Activated naive CD4-positive, alpha-beta T cell treated with anti-CD3 and anti-CD28 coated beads for 36 hours (primary cell): ENCODE data around the gene STK10. TPM values are rescaled to one million over a fixed set of nuclear protein-coding genes. Genes with fewer than 3 reads are reported as not detected.

Experiments
- CTCF ChIA-PET: fragments of 350-600 bp; sonication (Branson Sonifier 250); formaldehyde crosslinking; loops from one replicate; lab custom pipeline; 2021; ENCODE audit warnings: antibody characterized with exemption; lab: Charles Lee
- DNase-seq: peaks from one replicate; pipeline ENCODE4 v3.0.0-alpha.2; 2020
- H3K27ac Mint-ChIP-seq: one replicate; pipeline ENCODE4 v1.8.0; 2021; ENCODE audit warnings: mild to moderate bottlenecking, mixed read lengths
- H3K27me3 Mint-ChIP-seq: one replicate; pipeline ENCODE4 v1.8.0; 2021; ENCODE audit warnings: low read depth, mixed read lengths
- H3K36me3 Mint-ChIP-seq: one replicate; pipeline ENCODE4 v1.8.0; 2021; ENCODE audit warnings: low read depth, mixed read lengths
- H3K4me1 Mint-ChIP-seq: one replicate; pipeline ENCODE4 v1.8.0; 2021; ENCODE audit warnings: low read depth, mixed read lengths
- H3K4me3 Mint-ChIP-seq: one replicate; pipeline ENCODE4 v1.8.0; 2021; ENCODE audit warnings: mild to moderate bottlenecking, moderate library complexity, mixed read lengths
- H3K9me3 Mint-ChIP-seq: one replicate; pipeline ENCODE4 v1.8.0; 2021; ENCODE audit warnings: mixed read lengths
- intact Hi-C: fragments of 100-400 bp; cut with micrococcal nuclease; formaldehyde crosslinking; loops from one replicate; pipeline ENCODE4 v1.15.1; 2023
- total RNA-seq, 2 experiments: library from RNA; stranded (reverse); gene quantifications; one replicate each; pipeline ENCODE4 v1.2.3, GENCODE V29; 2021

STK10 gene
- total RNA-seq, 2 experiments from 2014 or later, result 44.7 to 55.1 TPM

DNA sequence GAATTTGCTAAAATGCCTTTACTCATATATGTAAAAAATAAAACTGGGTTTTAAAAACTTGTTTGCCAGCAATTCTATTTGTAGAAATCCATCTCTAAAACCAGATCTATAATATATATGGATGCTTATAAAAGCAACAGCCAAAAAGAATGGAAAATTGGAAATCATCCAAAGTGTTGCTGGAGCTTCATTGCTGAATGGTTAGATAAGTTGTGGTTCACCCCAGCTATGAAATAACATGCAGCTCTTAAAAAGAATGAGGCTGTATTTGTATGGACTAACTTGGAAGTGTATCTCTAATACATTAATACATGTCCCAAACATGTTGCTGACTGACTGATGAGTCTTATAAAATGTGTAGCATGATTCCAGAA lies 76.2 kb downstream of the STK10 start:
- CTCF ChIA-PET, result interaction anchor here (0.9 to 11.3 kb wide), 7 partner anchors 15 to 340 kb away, joined by 3 to 159 read pairs (median 3); partner anchors contain the start of gene STK10
- Mint-ChIP-seq H3K4me1 (peaks cover 76% of the 10 kb centered on the region), H3K27ac (peak overlapping the region; percentile 87), H3K36me3 (peaks cover 27% of the 10 kb centered on the region), H3K4me3 (peak overlapping the region; percentile 61), H3K27me3 (no peaks in the 10 kb centered on the region), H3K9me3 (no peaks in the 10 kb centered on the region)
- intact Hi-C loops, result loop anchor here (1.0 to 5.0 kb wide), 16 partner anchors 21 to 1800 kb away; partner anchors contain the start of genes DUSP1, NPM1, STK10 and UBTD2
- no peak for DNase-seq

DNA sequence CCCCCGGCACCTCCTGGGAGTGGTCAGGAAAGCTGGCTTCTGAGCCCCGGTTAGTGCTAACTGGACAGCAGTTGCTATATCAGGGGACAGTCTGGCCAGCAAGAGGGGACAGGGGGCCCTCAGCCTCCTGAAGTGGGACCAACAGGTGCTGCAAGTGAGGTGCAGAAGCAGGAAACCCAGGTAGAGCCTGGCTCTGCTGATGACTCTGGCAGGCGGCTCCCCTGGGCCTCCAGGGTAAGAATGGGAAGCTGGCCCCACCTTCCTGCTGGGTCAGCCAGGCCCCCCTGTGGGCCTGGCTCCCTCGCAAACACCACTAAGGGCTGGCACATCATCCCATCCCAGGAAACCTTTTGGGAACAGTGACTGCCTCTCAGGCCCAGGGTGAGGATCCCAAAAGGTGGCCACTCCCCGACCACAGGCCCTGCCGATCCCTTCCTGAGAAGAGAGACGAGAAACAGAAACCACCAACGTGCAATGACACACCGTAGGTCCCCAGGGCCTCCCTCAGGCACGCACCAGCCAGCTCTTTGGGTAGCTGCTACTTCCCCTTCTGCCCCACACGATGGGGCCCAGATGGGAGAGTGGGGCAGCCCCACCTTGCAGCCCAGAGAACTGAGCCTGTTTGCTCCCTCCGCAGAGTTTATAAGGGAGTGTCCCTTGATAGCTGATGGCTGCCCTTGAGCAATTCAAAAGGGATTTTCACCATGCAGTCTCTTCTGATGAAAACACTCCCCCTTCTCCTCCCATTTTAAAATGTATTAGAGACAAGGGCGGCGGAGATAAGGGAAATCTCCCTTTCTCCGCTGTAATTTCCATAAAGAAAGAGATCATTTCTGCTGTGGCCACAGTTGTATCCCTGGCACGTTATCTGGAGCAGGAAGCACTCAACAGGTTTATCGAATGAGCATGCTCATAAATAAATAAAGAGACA lies 76.8 kb downstream of the STK10 start:
- H3K4me3 Mint-ChIP-seq, result peak overlapping the region; percentile 61
- H3K36me3 Mint-ChIP-seq, result peaks cover 22% of the 10 kb centered on the region
- H3K27me3 Mint-ChIP-seq, result no peaks in the 10 kb centered on the region
- CTCF ChIA-PET, result interaction anchor here (0.5 to 11.3 kb wide), 11 partner anchors 15 to 340 kb away, joined by 3 to 159 read pairs (median 3); partner anchors contain the start of gene STK10
- intact Hi-C loops, result loop anchor here (1.0 to 5.0 kb wide), 16 partner anchors 22 to 1799 kb away; partner anchors contain the start of genes DUSP1, NPM1, STK10 and UBTD2
- DNase-seq, result peak; percentile 96
- H3K27ac Mint-ChIP-seq, result peak overlapping the region; percentile 87
- H3K4me1 Mint-ChIP-seq, result peaks cover 77% of the 10 kb centered on the region
- H3K9me3 Mint-ChIP-seq, result no peaks in the 10 kb centered on the region

DNA sequence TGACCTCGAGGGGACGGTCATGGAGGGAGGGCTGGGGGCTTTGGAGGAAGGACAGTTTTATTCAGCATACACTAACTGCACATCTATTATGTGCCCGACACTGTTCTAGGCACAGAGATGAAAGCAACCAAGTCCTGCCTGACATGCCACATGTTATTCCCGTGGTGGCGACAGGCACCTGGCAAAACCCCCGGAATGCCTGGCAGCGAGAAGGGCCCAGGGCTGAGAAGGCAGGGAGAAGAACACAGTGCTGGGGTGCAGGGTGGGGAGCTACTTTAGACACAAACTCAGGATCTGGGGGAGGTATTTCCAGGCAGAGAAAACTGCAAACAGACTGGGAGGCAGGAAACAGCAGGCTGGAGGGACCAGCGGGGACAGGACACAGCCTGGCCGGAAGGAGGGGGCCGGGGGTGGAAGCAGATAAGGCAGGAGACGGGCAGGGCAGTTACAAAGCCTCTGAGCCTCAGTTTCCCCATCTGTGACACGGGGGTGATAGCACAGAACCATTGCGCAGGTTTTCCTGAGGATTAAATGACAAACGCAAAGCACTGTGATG lies 77.7 kb downstream of the STK10 start:
- no peak for DNase-seq
- Mint-ChIP-seq H3K4me3 (no peak overlapping the region), H3K9me3 (no peaks in the 10 kb centered on the region), H3K36me3 (peaks cover 17% of the 10 kb centered on the region), H3K27me3 (no peaks in the 10 kb centered on the region), H3K27ac (no peak overlapping the region), H3K4me1 (peaks cover 71% of the 10 kb centered on the region)
- CTCF ChIA-PET, result interaction anchor here (1.3 to 11.3 kb wide), 4 partner anchors 23 to 76 kb away, joined by 5 to 159 read pairs (median 16); partner anchors contain the start of gene STK10
- intact Hi-C loops, result loop anchor here (5.0 kb wide), 3 partner anchors 662 to 1798 kb away; partner anchors contain the start of genes DUSP1 and NPM1

DNA sequence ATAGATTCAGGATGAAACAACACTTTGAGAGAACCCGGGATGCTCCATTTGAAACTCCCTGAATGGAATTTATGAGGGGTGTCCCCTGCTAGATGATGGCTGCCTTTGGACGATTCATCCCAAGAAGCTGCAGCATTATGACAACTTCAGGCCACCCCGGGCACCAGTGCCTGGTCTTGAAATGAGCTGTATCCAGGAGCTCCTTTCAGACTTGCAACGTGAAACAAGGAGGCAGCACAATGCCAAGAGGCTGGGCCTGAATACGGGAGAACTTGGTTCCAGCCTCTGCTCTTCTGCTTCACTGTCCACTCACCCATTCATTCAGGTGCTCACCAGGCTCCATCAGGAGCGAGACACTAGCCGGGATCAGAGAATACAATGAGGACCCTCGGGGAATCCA lies 78.3 kb downstream of the STK10 start:
- Mint-ChIP-seq H3K4me3 (no peak overlapping the region), H3K27ac (peak overlapping the region; percentile 39), H3K27me3 (no peaks in the 10 kb centered on the region), H3K9me3 (no peaks in the 10 kb centered on the region), H3K36me3 (peaks cover 17% of the 10 kb centered on the region), H3K4me1 (peaks cover 65% of the 10 kb centered on the region)
- intact Hi-C loops, result loop anchor here (5.0 to 10.0 kb wide), 4 partner anchors 585 to 1797 kb away; partner anchors contain the start of genes DUSP1 and NPM1
- CTCF ChIA-PET, result interaction anchor here (0.7 to 11.3 kb wide), 3 partner anchors 65 to 184 kb away, joined by 3 to 159 read pairs (median 25); partner anchors contain the start of gene STK10
- peak; percentile 36 for DNase-seq

DNA sequence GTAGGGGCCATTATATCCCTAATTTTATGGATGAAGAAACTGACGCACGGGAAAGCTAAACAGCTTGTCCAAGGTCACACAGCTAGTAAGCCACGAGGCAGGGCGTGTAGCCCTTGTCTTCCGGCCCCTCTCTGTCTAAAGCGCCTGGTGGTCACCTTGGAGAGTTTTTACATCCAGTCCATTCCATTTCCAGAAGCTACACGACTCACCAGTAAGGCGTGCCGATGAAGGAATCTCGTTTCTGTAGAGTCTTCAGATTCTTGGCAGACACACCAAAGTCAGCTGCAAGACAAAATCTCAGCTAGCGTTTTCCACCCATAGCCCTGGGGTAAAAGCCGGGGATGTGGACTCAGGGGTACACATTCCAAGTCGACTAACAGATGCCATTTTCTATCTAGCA lies 80.5 kb downstream of the STK10 start:
- H3K4me3 Mint-ChIP-seq, result no peak overlapping the region
- intact Hi-C loops, result loop anchor here (1.0 to 10.0 kb wide), 3 partner anchors 81 to 587 kb away; partner anchors contain the start of gene STK10
- H3K9me3 Mint-ChIP-seq, result no peaks in the 10 kb centered on the region
- H3K27me3 Mint-ChIP-seq, result no peaks in the 10 kb centered on the region
- H3K4me1 Mint-ChIP-seq, result peaks cover 49% of the 10 kb centered on the region
- no peak for DNase-seq
- CTCF ChIA-PET, result interaction anchor here (0.7 to 11.3 kb wide), 10 partner anchors 8 to 184 kb away, joined by 3 to 159 read pairs (median 4); partner anchors contain the start of gene STK10
- H3K27ac Mint-ChIP-seq, result no peak overlapping the region
- H3K36me3 Mint-ChIP-seq, result peaks cover 9% of the 10 kb centered on the region

DNA sequence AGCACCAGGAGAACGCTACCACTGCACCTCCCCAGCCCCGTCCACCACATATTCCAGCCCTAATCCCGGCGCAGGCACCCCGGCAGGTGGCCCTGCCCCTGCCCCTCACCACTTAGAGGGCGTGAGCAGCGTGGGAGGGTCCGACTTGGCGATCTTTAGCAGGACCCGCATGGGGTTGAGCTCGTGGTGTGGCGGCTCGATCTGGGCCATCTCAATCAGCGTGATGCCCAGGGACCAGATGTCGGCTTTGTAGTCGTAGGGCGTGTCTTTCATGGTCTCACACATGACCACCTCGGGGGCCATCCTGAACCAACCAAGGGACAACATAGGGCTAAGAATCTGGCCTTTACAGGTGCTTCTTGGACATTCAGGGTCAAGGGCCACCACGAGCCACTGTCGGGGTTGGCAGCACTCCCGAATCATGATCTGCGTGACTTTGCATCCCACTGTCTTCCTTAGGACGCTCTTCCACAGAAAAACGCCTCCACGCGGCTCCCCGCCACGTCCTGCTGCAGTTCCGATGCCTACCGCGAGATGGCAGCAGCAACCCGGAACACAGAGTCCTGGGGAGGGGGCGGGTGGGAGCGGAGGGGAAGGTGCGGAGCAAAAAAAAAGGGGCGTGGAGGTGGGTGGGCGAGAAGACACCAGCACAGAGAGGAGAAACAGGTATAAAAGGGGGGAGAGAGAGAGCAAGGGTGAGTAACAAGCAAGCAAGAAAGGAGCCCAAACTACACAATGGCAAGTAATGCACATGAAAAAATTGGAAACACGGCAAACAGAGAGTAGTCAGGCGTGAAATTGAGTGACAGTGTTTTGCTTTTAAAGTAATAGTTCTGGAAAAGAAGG lies 81.3 kb downstream of the STK10 start:
- CTCF ChIA-PET, result interaction anchor here (0.5 to 11.3 kb wide), 18 partner anchors 9 to 454 kb away, joined by 3 to 159 read pairs (median 4); partner anchors contain the start of genes STK10 and UBTD2
- intact Hi-C loops, result loop anchor here (1.0 to 10.0 kb wide), 3 partner anchors 82 to 588 kb away; partner anchors contain the start of gene STK10
- peak; percentile 71 for DNase-seq
- Mint-ChIP-seq H3K27ac (peak overlapping the region; percentile 50), H3K4me3 (no peak overlapping the region), H3K27me3 (no peaks in the 10 kb centered on the region), H3K9me3 (no peaks in the 10 kb centered on the region), H3K36me3 (peaks cover 16% of the 10 kb centered on the region), H3K4me1 (peaks cover 40% of the 10 kb centered on the region)

DNA sequence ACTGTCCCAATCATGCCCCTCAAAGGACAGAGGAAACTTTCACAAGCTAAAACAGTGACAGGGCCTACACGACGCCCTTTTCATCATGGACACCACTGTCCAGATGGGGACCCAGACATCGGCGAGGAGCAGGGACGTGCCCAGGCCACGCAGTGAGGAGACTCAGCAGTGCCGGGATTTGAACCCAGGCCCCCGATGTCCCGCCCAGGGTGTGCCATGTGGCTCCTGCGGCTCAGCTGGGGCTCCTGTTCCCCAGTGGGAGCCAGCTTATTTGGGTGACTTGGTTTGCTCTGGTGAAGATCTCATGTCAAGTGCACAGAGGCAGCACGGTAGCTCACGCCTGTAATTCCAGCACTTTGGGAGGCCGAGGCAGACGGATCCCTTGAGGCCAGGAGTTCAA lies 82.2 kb downstream of the STK10 start:
- Mint-ChIP-seq H3K36me3 (peaks cover 16% of the 10 kb centered on the region), H3K4me1 (peaks cover 33% of the 10 kb centered on the region), H3K27me3 (no peaks in the 10 kb centered on the region), H3K27ac (no peak overlapping the region), H3K4me3 (no peak overlapping the region), H3K9me3 (no peaks in the 10 kb centered on the region)
- intact Hi-C loops, result loop anchor here (10.0 kb wide), 1 partner anchor 589 kb away; no protein-coding TSS in a partner anchor
- CTCF ChIA-PET, result interaction anchor here (0.5 to 11.3 kb wide), 19 partner anchors 9 to 1923 kb away, joined by 3 to 159 read pairs (median 4); partner anchors contain the start of genes STK10 and UBTD2
- no peak for DNase-seq

DNA sequence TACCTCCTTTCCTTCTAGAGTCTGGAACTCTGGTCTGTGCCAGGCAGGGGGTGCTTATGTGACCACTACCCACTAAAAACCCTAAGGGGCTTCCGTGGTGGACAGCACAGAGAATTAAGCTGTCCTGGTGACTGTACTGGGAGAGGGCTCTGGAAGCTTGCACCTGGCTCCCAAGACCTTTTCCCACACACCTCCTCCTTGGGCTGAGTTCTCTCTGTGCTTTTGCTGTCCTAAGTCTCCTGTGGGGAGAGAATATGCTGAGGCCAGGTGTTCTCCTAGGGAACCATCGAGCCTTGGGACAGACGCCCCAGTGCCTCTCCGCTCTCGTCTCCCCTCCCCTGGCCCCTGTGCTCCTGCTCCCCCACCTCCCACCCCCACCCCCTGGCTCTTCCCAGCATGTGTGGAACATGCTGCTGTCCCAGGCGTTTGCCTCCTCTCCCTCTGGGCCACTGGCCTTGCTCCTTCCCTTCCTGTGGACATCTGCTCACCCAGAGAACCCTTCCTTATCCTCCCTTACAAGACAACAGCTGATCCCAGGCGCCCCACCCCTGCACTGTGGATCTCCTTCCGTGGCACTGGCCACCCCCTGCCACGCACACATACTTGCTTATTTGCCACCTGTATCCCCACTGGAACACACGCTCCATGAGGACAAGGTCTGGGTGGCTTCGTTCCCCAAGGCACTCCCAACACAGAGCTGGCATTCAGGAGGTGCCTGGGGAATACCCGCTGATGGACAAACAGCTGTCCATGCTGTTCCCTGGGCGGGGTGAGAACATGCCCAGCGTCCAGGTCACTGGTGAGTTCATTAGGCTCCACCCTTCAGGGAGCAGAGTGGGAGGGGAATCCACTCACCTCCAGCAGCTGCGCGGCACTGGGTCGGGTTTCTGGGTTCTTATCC lies 83.0 kb downstream of the STK10 start:
- intact Hi-C loops, result loop anchor here (10.0 kb wide), 1 partner anchor 590 kb away; no protein-coding TSS in a partner anchor
- H3K27ac Mint-ChIP-seq, result no peak overlapping the region
- no peak for DNase-seq
- peaks cover 13% of the 10 kb centered on the region for H3K36me3 Mint-ChIP-seq
- CTCF ChIA-PET, result interaction anchor here (0.6 to 11.3 kb wide), 11 partner anchors 8 to 1922 kb away, joined by 3 to 159 read pairs (median 5); partner anchors contain the start of genes STK10 and UBTD2
- no peak overlapping the region for H3K4me3 Mint-ChIP-seq
- peaks cover 25% of the 10 kb centered on the region for H3K4me1 Mint-ChIP-seq
- H3K27me3 Mint-ChIP-seq, result no peaks in the 10 kb centered on the region
- no peaks in the 10 kb centered on the region for H3K9me3 Mint-ChIP-seq

DNA sequence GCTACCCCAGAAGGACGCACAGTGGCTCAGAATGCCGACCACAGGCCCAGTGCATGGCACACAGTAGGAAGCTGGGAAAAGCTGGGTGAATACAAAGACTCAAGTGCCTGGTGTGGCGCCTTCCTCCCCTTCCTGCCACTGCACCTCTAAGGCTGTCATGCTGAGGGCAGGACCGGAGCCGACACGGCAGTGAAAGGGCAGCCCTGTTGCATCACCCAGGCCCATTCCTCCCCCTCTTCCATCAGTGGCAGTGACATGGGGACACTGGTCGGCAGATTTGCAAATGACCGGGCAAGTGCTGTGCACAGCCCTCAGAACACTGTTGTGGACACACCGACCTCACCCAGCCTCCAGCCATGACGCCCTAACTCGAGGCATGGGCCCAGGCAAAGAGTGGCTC lies 84.0 kb downstream of the STK10 start:
- CTCF ChIA-PET, result interaction anchor here (0.7 to 11.3 kb wide), 3 partner anchors 7 to 594 kb away, joined by 3 to 159 read pairs (median 10); partner anchors contain the start of gene STK10
- peaks cover 13% of the 10 kb centered on the region for H3K36me3 Mint-ChIP-seq
- H3K9me3 Mint-ChIP-seq, result no peaks in the 10 kb centered on the region
- H3K4me1 Mint-ChIP-seq, result peaks cover 15% of the 10 kb centered on the region
- H3K27me3 Mint-ChIP-seq, result no peaks in the 10 kb centered on the region
- no peak for DNase-seq
- intact Hi-C loops, result loop anchor here (10.0 kb wide), 1 partner anchor 591 kb away; no protein-coding TSS in a partner anchor
- H3K4me3 Mint-ChIP-seq, result no peak overlapping the region
- no peak overlapping the region for H3K27ac Mint-ChIP-seq

DNA sequence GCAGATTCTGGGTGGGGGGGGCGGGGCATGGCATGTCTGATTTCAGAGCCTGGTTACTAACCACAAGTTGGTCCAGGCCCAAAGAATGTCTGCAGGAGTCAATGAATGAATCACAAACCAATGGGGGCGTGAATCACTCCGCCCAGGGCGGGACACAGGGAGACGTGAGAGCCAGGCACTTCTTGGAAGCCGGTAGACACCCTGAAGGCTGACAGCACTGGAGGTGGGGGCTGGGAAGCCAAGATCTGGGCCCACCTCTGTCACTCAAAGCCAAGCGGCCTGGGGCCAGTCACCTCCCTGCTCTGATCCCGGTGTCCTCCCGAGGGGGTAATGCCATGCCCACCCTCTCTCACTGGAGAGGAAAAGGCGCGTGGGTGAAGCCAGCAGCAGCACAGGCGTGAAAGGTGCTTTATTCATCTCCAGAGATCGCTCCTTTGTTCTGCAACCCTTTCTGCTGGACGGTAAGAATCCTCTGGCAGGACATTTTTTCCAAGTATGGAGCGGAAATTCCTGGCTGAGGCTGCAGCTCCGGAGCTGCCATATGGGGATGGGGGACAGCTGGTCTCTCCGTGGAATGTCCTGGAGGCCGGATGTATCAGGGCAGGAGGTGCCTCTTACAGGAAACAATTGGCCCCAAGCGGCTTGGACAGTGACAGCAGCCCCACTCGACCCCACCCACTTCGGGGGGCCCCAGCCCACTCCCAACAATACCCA lies 85.0 kb downstream of the STK10 start:
- Mint-ChIP-seq H3K4me1 (peaks cover 14% of the 10 kb centered on the region), H3K4me3 (no peak overlapping the region), H3K27ac (no peak overlapping the region), H3K27me3 (no peaks in the 10 kb centered on the region), H3K36me3 (peaks cover 17% of the 10 kb centered on the region), H3K9me3 (no peaks in the 10 kb centered on the region)
- DNase-seq, result no peak
- intact Hi-C loops, result loop anchor here (10.0 kb wide), 1 partner anchor 592 kb away; no protein-coding TSS in a partner anchor
- CTCF ChIA-PET, result interaction anchor here (11.3 kb wide), 1 partner anchor 83 kb away, joined by 159 read pairs; the partner anchor contains the start of gene STK10
